H4 (cell line): ENCODE data around the gene GUCY2F. TPM values are rescaled to one million over a fixed set of nuclear protein-coding genes. Genes with fewer than 3 reads are reported as not detected.

Experiments used
- DNase-seq: peaks from one replicate; pipeline ENCODE4 v3.0.0-alpha.2; 2015; ENCODE audit warnings: low spot score
- total RNA-seq: library from RNA; depleted of rRNA; stranded (reverse); fragments of >200 nt; shearing (Covaris generic); gene quantifications from 2 replicates; pipeline ENCODE4 v1.2.3, GENCODE V29; 2014; rRNA removed

Gene GUCY2F
- total RNA-seq, 1 experiment from 2014 or later, result not detected

DNA sequence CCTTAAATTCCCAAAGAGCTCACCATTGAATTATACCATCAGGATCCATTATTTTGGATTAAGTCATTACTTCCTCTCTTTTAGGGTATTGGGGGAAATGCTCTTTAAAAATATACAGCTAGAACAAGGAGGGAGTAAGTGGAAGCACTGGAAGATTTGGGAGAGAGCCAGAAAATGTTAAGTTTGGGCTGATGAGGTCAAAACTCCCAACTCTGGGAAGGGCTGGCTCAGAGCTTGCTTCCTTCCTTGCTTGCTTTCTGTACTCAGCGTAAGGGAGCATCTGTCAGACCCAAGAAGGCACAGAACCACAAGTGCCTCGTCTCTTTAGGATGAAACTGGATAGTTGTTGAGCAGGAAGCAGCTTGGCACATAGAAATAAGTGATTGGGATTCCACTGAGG, 138.2 kb downstream of the GUCY2F start:
- DNase-seq, result no peak

- no peak for DNase-seq
Measured at GRCh38 chrX:109336141-109336540, 145.7 kb downstream of the GUCY2F start.

DNA sequence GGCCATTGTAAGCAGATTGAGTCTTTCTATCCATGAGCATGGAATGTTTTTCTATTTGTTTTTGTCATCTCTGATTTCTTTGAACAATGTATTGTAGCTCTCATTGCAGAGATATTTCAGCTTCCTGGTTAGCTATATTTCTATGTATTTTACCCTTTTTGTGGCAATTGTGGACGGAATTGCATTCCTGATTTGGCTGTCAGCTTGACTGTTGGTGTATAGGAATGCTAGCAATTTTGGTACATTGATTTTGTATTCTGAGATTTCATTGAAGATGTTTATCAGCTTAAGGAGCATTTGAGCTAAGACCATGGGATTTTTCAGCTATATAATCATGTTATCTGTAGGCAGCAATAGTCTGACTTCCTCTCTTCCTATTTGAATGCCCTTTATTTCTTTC, 154.6 kb downstream of the GUCY2F start:
- DNase-seq, result no peak

Other genes starting within 250 kb of the GUCY2F start
- 22.0 and 26.6 TPM in 2 replicates for gene NXT2, start 54.8 kb upstream of the GUCY2F start, total RNA-seq
- 0.14 TPM in 1 of 2 replicates, not detected in the other for gene KCNE5, start 143.1 kb upstream of the GUCY2F start, total RNA-seq